Adrenal gland (tissue), 12 donors: ENCODE data around the gene RHBDL1. TPM values are rescaled to one million over a fixed set of nuclear protein-coding genes. Genes with fewer than 3 reads are reported as not detected.
A peak's percentile ranks its signal among the peaks of the same experiment; 100 is the strongest.

Source experiments
- DNase-seq, 7 donors: peaks; one replicate each; pipeline ENCODE4 v3.0.0-alpha.2; 2019 to 2020
- H3K27ac ChIP-seq, 5 donors: fragments of 200-600 bp; sonication (generic) in 4 of 5; 1 replicate in 3 of 5; 2 replicates in 2 of 5; pipeline versions ENCODE4 v1.5.1 to v1.8.0; 2016 to 2020; ENCODE audit warnings: mild to moderate bottlenecking in 1 of 5
- H3K27me3 ChIP-seq: fragments of 200-600 bp; 2 replicates; pipeline ENCODE4 v1.8.0; 2021
- H3K36me3 ChIP-seq, 2 donors: fragments of 200-600 bp; replicated peaks in 1 of 2; 1 replicate in 1 of 2; 2 replicates in 1 of 2; pipeline versions ENCODE4 v1.5.1 to v1.8.0; 2018 to 2022
- H3K4me1 ChIP-seq, 2 donors: fragments of 200-600 bp; replicated peaks in 1 of 2; 1 replicate in 1 of 2; 2 replicates in 1 of 2; pipeline versions ENCODE4 v1.5.1 to v1.8.0; 2018 to 2021
- H3K4me3 ChIP-seq, 4 donors: fragments of 200-600 bp; sonication (generic) in 3 of 4; one replicate each; pipeline ENCODE4 v1.5.1; 2016 to 2018
- H3K9me3 ChIP-seq, 3 donors: fragments of 200-600 bp; sonication (generic) in 1 of 3; replicated peaks in 1 of 3; 1 replicate in 2 of 3; 2 replicates in 1 of 3; pipeline versions ENCODE4 v1.5.1 to v1.8.0; 2016 to 2021
- CTCF ChIP-seq, 6 experiments: fragments of 450-650 bp in 4 of 6; fragments of 200-600 bp in 2 of 6; sonication (generic) in 1 of 6; IDR thresholded peaks; 1 replicate in 5 of 6; 2 replicates in 1 of 6; pipeline versions ENCODE4 v1.5.1 to v1.8.0; 2016 to 2021; ENCODE audit warnings: antibody characterized with exemption in 6 of 6, mild to moderate bottlenecking in 2 of 6, moderate library complexity in 1 of 6
- POLR2A ChIP-seq, 2 donors: fragments of 450-650 bp; IDR thresholded peaks; one replicate each; pipeline ENCODE4 v1.6.1; 2017; ENCODE audit warnings: antibody characterized with exemption in 2 of 2, mild to moderate bottlenecking in 2 of 2, moderate library complexity in 1 of 2
- WGBS, 4 donors: extraction: QIAGEN DNeasy Blood & Tissue Kit in 2 of 4; methylation state at CpG; one replicate each; pipeline versions ENCODE4 v1.1.5 to v1.1.7; 2013 to 2017; 5-methylcytosine and 5-hydroxymethylcytosine counted together
- intact Hi-C, 2 donors: fragments of 100-400 bp; cut with DNase I; formaldehyde crosslinking; loops; one replicate each; pipeline versions ENCODE4 v1.14.1 to v1.15.0; 2022 to 2023
- polyA plus RNA-seq, 3 donors: library from polyadenylated mRNA; stranded (reverse); fragments of 200-250 nt in 2 of 3; fragments of 350-450 nt in 1 of 3; fragmentation: Illumina TruSeq in 1 of 3; extraction: RNeasy Lipid Tissue Mini Kit (QIAGEN cat#74804) in 1 of 3; gene quantifications; one replicate each; pipeline ENCODE4 v1.2.3, GENCODE V29; 2013 to 2014
- total RNA-seq, 9 donors: library from RNA; depleted of rRNA in 4 of 9; stranded (reverse); fragments of >200 nt in 4 of 9; fragments of 120-200 nt in 1 of 9; fragmentation: NEBNext Ultra II Directional in 1 of 9; extraction: Animal tissue kit (Norgen Biotek cat#: 25700) in 1 of 9; gene quantifications; one replicate each; pipeline versions ENCODE4 v1.1.0 to v1.2.4, GENCODE V29; 2013 to 2023
- donor health status: healthy with polysubstance abuse.
- donor health status: Bipolar disorder and iron deficiency.
- donor health status: DM: yes; HTN: yes; CAD: no.
- donor health status: DM: no; HTN: no; CAD: no.
- donor health status: DM: no; HTN: no; CAD: no.
- donor health status: DM: yes; HTN: yes; CAD: no.

Gene RHBDL1
- total and polyA plus RNA-seq, 12 donors: 0.13 to 21.1 (median 3.8) TPM

GRCh38 chr16:679814-680624 is 4.5 kb downstream of the RHBDL1 start, which contains the start of gene STUB1:
Gene STUB1 (plus strand): TSS chr16:680410. CDS start chr16:680526, 116 bp downstream.
- DNase-seq: peak; percentile 87 to 92 (median 91)
- H3K4me3 ChIP-seq: peak within 1 kb of the TSS; percentile 27 to 99 (median 46)
- H3K27me3 ChIP-seq: no peaks in the 10 kb centered on the region
- no peaks in the 10 kb centered on the region for H3K9me3 ChIP-seq
- intact Hi-C loops: no loop called here
- H3K4me1 ChIP-seq: peaks cover 31 to 42% of the 10 kb centered on the region in 2 donors
- TF ChIP-seq CTCF (IDR thresholded peaks at IDR 0.05): peak in 1 of 6 experiments; percentile 4
- TF ChIP-seq POLR2A (IDR thresholded peaks at IDR 0.05): peak; percentile 49 to 78
- peak within 1 kb of the TSS; percentile 79 to 94 (median 86) for H3K27ac ChIP-seq
- peaks cover 0 to 19% of the 10 kb centered on the region in 2 donors for H3K36me3 ChIP-seq
- WGBS, 4 donors: 0 to 1% (median 1%) methylated on average over 8 to 91 of the region's 91 CpGs

- Histone ChIP-seq H3K27me3 (no peaks in the 10 kb centered on the region), H3K27ac (peak overlapping the region; percentile 71 to 94 (median 86)), H3K36me3 (peaks cover 0 to 19% of the 10 kb centered on the region in 2 donors), H3K4me3 (peak overlapping the region; percentile 27 to 99 (median 46)), H3K4me1 (peaks cover 27 to 41% of the 10 kb centered on the region in 2 donors), H3K9me3 (no peaks in the 10 kb centered on the region)
- 0 to 1% (median 0%) methylated on average over 3 to 38 of the region's 38 CpGs for WGBS, 4 donors
- no peak for TF ChIP-seq CTCF (IDR thresholded peaks at IDR 0.05)
- no peak for TF ChIP-seq POLR2A (IDR thresholded peaks at IDR 0.05)
- DNase-seq: no peak
- intact Hi-C loops: no loop called here
These were observed 5.1 kb downstream of the RHBDL1 start for GRCh38 chr16:680625-680945.

GRCh38 chr16:680967-681745 is 5.7 kb downstream of the RHBDL1 start:
- WGBS, 4 donors: 37 to 62% (median 41%) methylated on average over 21 to 44 of the region's 44 CpGs
- intact Hi-C loops: no loop called here
- Histone ChIP-seq H3K4me1 (peaks cover 27 to 41% of the 10 kb centered on the region in 2 donors), H3K36me3 (peaks cover 0 to 19% of the 10 kb centered on the region in 2 donors), H3K9me3 (no peaks in the 10 kb centered on the region), H3K27ac (peak overlapping the region; percentile 71 to 94 (median 86)), H3K27me3 (no peaks in the 10 kb centered on the region), H3K4me3 (peak overlapping the region; percentile 27 to 99 (median 46))
- peak; percentile 78 to 89 (median 87) for DNase-seq
- TF ChIP-seq POLR2A (IDR thresholded peaks at IDR 0.05) (peak in 1 of 2 donors; percentile 34), CTCF (IDR thresholded peaks at IDR 0.05) (peak in 1 of 6 experiments; percentile 5)
